ENCODE data around the gene RLF.
A peak's percentile ranks its signal among the peaks of the same experiment; 100 is the strongest.

DNA sequence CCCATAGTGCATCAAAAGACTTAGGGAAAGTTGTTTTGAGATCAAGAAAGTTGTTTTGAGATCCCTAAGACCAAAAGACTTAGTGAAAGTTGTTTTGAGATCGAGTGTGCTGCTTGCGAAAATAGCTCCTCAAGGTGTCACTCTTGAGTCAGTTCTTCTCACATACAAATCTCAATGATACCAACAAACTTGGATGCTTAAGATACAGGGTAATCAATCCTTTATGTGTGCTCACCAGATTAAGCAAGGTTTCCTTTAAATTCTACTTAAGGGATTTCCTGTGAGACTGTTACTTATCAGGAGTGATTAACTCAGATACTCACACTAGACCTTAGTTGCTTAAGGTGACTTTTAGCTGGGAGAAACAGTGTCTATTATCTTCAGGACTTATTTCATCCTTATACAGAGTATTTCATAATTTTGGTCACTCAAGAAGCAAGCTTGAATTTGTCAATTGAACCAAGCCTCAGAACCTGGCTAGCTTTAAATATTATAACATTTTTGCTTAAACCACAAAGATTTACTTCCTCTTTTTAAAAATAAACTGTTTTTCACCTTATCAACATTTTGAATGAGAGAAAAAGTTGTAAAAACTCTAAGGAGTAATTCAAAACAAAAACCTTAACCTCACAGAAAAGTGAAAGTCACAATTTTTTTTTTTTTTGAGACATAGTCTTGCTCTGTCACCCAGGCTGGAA, 8.0 kb upstream of the RLF start:
- TF ChIP-seq, protein P1, sequence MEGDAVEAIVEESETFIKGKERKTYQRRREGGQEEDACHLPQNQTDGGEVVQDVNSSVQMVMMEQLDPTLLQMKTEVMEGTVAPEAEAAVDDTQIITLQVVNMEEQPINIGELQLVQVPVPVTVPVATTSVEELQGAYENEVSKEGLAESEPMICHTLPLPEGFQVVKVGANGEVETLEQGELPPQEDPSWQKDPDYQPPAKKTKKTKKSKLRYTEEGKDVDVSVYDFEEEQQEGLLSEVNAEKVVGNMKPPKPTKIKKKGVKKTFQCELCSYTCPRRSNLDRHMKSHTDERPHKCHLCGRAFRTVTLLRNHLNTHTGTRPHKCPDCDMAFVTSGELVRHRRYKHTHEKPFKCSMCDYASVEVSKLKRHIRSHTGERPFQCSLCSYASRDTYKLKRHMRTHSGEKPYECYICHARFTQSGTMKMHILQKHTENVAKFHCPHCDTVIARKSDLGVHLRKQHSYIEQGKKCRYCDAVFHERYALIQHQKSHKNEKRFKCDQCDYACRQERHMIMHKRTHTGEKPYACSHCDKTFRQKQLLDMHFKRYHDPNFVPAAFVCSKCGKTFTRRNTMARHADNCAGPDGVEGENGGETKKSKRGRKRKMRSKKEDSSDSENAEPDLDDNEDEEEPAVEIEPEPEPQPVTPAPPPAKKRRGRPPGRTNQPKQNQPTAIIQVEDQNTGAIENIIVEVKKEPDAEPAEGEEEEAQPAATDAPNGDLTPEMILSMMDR (conservative IDR thresholded peaks at IDR 0.05 in 1 of 2, IDR thresholded peaks at IDR 0.05 in 1 of 2; ENCODE audit: low read depth in 1 of 2, low read length in 2 of 2): peak; percentile 69 to 82
- TF ChIP-seq EZH2 (IDR thresholded peaks at IDR 0.05; ENCODE audit: low read length, missing control alignments): no peak

Data from fibroblast of lung (primary cell).